ENCODE results near the gene DTX3L. TPM values are rescaled to one million over a fixed set of nuclear protein-coding genes. Genes with fewer than 3 reads are reported as not detected.

Gene DTX3L
- total RNA-seq, 1 donor from 2014 or later: 46.8 TPM

- TF ChIP-seq CTCF (IDR thresholded peaks at IDR 0.05; ENCODE audit: insufficient read depth, low read length, poor library complexity, severe bottlenecking): no peak
- no peak for DNase-seq (ENCODE audit: low read depth)
- no peaks in the 10 kb centered on the region for H3K27me3 ChIP-seq (ENCODE audit: control insufficient read depth, insufficient read depth, low read length)
- H3K36me3 ChIP-seq (ENCODE audit: control insufficient read depth, insufficient read depth, low read length): no peaks in the 10 kb centered on the region
- no peak overlapping the region for H3K4me3 ChIP-seq (ENCODE audit: low read depth, low read length)
Measured at GRCh38 chr3:122586098-122586497, 22.0 kb downstream of the DTX3L start.

GRCh38 chr3:122586773-122587485 is 22.8 kb downstream of the DTX3L start:
- H3K27me3 ChIP-seq (ENCODE audit: control insufficient read depth, insufficient read depth, low read length): no peaks in the 10 kb centered on the region
- TF ChIP-seq CTCF (IDR thresholded peaks at IDR 0.05; ENCODE audit: insufficient read depth, low read length, poor library complexity, severe bottlenecking): no peak
- no peak for DNase-seq (ENCODE audit: low read depth)
- H3K4me3 ChIP-seq (ENCODE audit: low read depth, low read length): no peak overlapping the region
- H3K36me3 ChIP-seq (ENCODE audit: control insufficient read depth, insufficient read depth, low read length): no peaks in the 10 kb centered on the region

- H3K36me3 ChIP-seq (ENCODE audit: control insufficient read depth, insufficient read depth, low read length): no peaks in the 10 kb centered on the region
- no peak for TF ChIP-seq CTCF (IDR thresholded peaks at IDR 0.05; ENCODE audit: insufficient read depth, low read length, poor library complexity, severe bottlenecking)
- H3K4me3 ChIP-seq (ENCODE audit: low read depth, low read length): no peak overlapping the region
- no peaks in the 10 kb centered on the region for H3K27me3 ChIP-seq (ENCODE audit: control insufficient read depth, insufficient read depth, low read length)
- DNase-seq (ENCODE audit: low read depth): no peak
Measured at GRCh38 chr3:122587572-122587971, 23.4 kb downstream of the DTX3L start.

- Histone ChIP-seq H3K27me3 (ENCODE audit: control insufficient read depth, insufficient read depth, low read length) (no peaks in the 10 kb centered on the region), H3K4me3 (ENCODE audit: low read depth, low read length) (no peak overlapping the region), H3K36me3 (ENCODE audit: control insufficient read depth, insufficient read depth, low read length) (no peaks in the 10 kb centered on the region)
- DNase-seq (ENCODE audit: low read depth): no peak
- TF ChIP-seq CTCF (IDR thresholded peaks at IDR 0.05; ENCODE audit: insufficient read depth, low read length, poor library complexity, severe bottlenecking): no peak
Measured at GRCh38 chr3:122589297-122589696, 25.2 kb downstream of the DTX3L start.

- Histone ChIP-seq H3K4me3 (ENCODE audit: low read depth, low read length) (no peak overlapping the region), H3K36me3 (ENCODE audit: control insufficient read depth, insufficient read depth, low read length) (no peaks in the 10 kb centered on the region), H3K27me3 (ENCODE audit: control insufficient read depth, insufficient read depth, low read length) (no peaks in the 10 kb centered on the region)
- no peak for DNase-seq (ENCODE audit: low read depth)
- no peak for TF ChIP-seq CTCF (IDR thresholded peaks at IDR 0.05; ENCODE audit: insufficient read depth, low read length, poor library complexity, severe bottlenecking)
Measured at GRCh38 chr3:122590610-122591009, 26.5 kb downstream of the DTX3L start.

GRCh38 chr3:122594025-122594424 is 29.9 kb downstream of the DTX3L start:
- Histone ChIP-seq H3K4me3 (ENCODE audit: low read depth, low read length) (no peak overlapping the region), H3K27me3 (ENCODE audit: control insufficient read depth, insufficient read depth, low read length) (no peaks in the 10 kb centered on the region), H3K36me3 (ENCODE audit: control insufficient read depth, insufficient read depth, low read length) (no peaks in the 10 kb centered on the region)
- DNase-seq (ENCODE audit: low read depth): no peak
- no peak for TF ChIP-seq CTCF (IDR thresholded peaks at IDR 0.05; ENCODE audit: insufficient read depth, low read length, poor library complexity, severe bottlenecking)

All from kidney epithelial cell (primary cell).